ENCODE results near the gene TRH.

Gene TRH

DNA sequence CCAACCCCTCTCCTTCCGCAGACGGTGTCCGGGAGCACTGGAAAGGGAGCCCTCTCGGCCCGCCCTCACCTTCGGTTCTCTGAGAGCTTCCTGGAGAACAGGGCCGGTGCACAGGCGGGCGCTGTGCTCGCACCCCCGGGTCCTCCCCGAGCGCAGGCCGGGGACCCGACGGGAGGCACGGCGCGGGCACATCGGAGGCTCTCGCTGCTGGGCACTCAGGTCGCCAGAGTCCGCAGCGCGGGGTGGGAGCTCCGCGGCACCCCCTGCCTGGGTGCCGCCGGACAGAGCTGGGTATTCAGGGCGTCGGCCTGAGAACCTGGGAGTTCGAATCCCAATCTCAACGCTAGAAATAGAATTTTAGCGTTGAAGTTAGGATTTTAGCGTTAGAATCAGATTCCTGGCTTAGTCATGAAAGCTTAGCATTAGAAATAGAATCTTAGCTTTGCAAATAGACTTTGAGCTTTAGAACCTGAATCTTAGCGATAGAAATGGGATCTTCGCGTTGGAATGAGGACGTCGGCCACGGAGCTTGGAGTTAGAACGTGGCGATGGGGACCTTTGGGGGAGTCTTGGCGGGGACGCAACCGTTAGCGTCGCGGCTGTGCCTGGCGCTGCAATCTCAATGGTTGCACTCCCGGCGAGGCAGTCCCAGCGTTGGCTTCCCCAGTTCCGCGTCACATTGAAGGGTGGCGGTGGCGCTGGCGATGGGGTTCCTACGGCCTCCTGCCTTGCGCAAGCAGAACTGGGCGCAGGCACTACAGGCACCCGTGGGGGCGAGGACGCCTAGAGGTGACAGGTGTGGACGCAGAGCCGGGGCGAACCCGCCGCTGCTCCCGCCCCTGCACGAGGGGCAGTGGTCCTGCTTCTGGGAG lies 549 bp downstream of the TRH start:
- DNase-seq (ENCODE audit: insufficient read length, low spot score) (no peak), FAIRE-seq (no peak)
- TF ChIP-seq, protein P1, sequence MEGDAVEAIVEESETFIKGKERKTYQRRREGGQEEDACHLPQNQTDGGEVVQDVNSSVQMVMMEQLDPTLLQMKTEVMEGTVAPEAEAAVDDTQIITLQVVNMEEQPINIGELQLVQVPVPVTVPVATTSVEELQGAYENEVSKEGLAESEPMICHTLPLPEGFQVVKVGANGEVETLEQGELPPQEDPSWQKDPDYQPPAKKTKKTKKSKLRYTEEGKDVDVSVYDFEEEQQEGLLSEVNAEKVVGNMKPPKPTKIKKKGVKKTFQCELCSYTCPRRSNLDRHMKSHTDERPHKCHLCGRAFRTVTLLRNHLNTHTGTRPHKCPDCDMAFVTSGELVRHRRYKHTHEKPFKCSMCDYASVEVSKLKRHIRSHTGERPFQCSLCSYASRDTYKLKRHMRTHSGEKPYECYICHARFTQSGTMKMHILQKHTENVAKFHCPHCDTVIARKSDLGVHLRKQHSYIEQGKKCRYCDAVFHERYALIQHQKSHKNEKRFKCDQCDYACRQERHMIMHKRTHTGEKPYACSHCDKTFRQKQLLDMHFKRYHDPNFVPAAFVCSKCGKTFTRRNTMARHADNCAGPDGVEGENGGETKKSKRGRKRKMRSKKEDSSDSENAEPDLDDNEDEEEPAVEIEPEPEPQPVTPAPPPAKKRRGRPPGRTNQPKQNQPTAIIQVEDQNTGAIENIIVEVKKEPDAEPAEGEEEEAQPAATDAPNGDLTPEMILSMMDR (IDR thresholded peaks at IDR 0.05; ENCODE audit: insufficient read depth, missing control alignments) = no peak

DNA sequence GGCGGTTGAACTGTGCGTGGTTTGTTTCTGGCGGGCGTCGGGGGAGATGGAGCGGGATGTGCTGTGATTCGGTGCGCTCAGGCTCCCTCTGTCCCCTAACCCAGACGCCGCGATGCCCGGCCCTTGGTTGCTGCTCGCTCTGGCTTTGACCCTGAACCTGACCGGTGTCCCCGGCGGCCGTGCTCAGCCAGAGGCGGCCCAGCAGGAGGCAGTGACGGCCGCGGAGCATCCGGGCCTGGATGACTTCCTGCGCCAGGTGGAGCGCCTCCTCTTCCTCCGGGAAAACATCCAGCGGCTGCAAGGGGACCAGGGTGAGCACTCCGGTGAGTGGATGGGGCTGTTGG lies 1.2 kb downstream of the TRH start:
- FAIRE-seq (no peak), DNase-seq (ENCODE audit: insufficient read length, low spot score) (no peak)
- TF ChIP-seq, protein P1 (IDR thresholded peaks at IDR 0.05; ENCODE audit: insufficient read depth, missing control alignments) = no peak

DNA sequence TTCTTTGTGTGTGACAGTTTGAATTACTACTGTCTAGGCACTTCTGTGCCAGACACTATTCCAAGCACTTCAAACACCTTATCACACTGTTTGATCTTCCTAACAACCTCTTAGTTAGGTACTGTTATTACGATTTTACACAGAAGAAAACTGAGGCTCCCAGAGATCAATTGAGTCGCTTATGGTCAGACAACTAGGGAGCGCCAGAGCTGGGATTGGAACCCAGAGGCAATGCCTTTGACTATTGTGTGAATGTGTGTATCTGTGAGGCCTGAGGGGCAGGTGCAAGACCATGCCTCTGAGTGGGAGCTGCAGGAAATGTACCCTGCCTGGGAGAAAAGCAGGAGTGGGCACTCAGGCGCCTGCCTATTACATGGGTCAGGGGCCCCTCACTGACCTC lies 1.8 kb downstream of the TRH start:
- TF ChIP-seq, protein P1 (IDR thresholded peaks at IDR 0.05; ENCODE audit: insufficient read depth, missing control alignments) = no peak
- no peak for DNase-seq (ENCODE audit: insufficient read length, low spot score)

DNA sequence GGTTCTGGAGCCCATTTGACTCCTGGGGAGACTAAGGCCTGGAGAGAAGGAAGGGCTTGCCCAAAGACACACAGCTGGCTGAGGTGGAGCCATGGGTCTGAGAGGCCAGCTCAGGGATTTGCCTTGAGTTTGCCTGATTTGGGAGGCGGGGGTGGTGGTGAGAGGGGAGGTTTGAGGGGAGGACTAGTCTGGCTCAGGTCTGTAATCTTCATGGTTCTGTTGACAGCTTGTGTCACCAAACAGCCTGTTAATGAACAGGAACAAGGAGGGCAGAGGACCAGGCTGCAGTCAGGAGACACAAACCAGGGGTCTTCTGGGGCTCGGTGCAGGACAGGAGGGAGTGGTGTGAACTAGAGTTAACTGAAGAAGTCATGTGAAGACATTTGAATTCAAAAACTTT lies 3.6 kb downstream of the TRH start:
- DNase-seq (ENCODE audit: insufficient read length, low spot score) (no peak), FAIRE-seq (no peak)
- TF ChIP-seq, protein P1 (IDR thresholded peaks at IDR 0.05; ENCODE audit: insufficient read depth, missing control alignments) = no peak

More for the DNA sequence above, 1.8 kb downstream of the TRH start:
- FAIRE-seq = no peak

DNA sequence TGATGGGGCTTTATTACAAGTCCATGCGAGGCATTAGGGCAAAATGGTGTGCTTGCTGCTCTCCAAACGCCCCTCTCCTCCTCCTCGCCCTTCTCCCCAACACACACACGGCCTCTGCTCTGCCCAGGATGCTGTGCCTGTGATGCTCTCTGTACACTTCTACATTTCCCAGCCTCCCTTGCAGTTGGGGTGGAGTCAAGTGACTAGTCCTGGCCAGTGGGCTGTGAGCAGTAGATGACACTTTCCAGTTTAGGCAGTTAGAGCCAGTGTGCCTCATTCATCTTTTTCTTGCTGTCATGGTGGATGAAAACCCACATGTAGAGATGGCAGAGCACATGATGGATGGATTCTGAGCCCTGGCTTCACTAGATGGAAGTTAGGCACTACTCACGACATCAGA lies 5.4 kb downstream of the TRH start:
- DNase-seq (ENCODE audit: insufficient read length, low spot score) (no peak), FAIRE-seq (no peak)
- TF ChIP-seq, protein P1 (IDR thresholded peaks at IDR 0.05; ENCODE audit: insufficient read depth, missing control alignments) = no peak

DNA sequence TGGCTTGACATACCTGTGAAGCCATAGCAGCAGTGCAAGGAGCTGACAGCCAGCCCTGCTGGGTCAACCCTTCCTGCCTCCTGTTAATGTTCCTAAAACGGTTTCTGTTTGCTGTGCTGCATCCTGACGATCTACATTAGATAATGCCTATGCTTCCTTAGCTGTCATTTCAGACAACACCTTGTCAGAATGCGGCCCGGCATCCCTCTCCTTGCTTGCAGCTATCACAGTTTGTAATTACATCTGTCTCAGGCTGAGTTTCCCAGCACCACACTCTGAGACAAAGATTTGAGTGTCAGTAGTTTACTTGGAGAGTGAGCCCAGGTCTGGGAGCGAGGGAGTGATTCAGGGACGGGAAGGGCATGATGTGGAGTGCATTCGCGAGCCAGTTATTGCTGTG lies 9.0 kb downstream of the TRH start:
- no peak for DNase-seq (ENCODE audit: insufficient read length, low spot score)
- TF ChIP-seq, protein P1 (IDR thresholded peaks at IDR 0.05; ENCODE audit: insufficient read depth, missing control alignments) = no peak
- no peak for FAIRE-seq

DNA sequence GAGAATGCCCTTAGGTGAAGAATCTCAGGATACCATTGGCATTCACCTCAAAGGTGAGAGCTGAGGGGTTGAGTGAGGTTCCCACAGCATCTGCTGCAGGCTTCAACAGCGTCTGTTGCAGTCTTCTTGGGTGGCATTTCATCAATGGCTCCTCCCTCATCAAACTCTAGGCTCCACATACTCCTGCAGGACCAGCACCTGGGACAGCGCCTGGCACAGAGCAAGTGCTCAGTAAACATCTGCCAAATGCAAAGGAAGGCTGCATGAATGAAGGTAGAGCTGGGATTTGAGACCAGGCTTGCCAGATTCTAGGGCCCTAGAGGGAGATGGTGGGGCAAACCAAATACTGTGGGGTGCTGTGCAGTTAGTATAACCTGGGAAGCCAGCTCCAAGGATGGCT lies 9.6 kb downstream of the TRH start:
- DNase-seq (ENCODE audit: insufficient read length, low spot score) (no peak), FAIRE-seq (no peak)
- TF ChIP-seq, protein P1 (IDR thresholded peaks at IDR 0.05; ENCODE audit: insufficient read depth, missing control alignments) = no peak

Data from D721Med (cell line).